ENCODE measurements around the gene IFNA8.
"Not testable (repeated sequence)": the region's sequence is repeated elsewhere in the genome, so short reads cannot be mapped to it uniquely, and the experiment has no call there.

IFNA8 gene

GRCh38 chr9:21408817-21409216 is at the start of gene IFNA8:
Gene IFNA8 (plus strand): TSS chr9:21409117. CDS start chr9:21409177, 60 bp downstream.
- no peak for DNase-seq

- DNase-seq, result no peak
Measured at GRCh38 chr9:21362287-21362686, 46.6 kb upstream of the IFNA8 start.

- not testable (repeated sequence) for DNase-seq
Measured at GRCh38 chr9:21367169-21367568, 41.7 kb upstream of the IFNA8 start.

- no peak for DNase-seq
Measured at GRCh38 chr9:21367957-21368356, 41.0 kb upstream of the IFNA8 start, which contains the start of gene IFNA13. Gene IFNA13 (minus strand): TSS chr9:21368057. CDS start chr9:21368010, 47 bp downstream.

- not testable (repeated sequence) for DNase-seq
Measured at GRCh38 chr9:21371467-21371866, 37.5 kb upstream of the IFNA8 start.

GRCh38 chr9:21381448-21382339 is 27.2 kb upstream of the IFNA8 start:
- peak; percentile 10 for DNase-seq

GRCh38 chr9:21383627-21384026 is 25.3 kb upstream of the IFNA8 start:
- peak; percentile 5 for DNase-seq

- peak; percentile 15 for DNase-seq
Measured at GRCh38 chr9:21385131-21385670, 23.7 kb upstream of the IFNA8 start, which contains the start of gene IFNA2. Gene IFNA2 (minus strand): TSS chr9:21385398. CDS start chr9:21385329, 69 bp downstream.

GRCh38 chr9:21392270-21392669 is 16.6 kb upstream of the IFNA8 start:
- no peak for DNase-seq

GRCh38 chr9:21395778-21396717 is 12.9 kb upstream of the IFNA8 start:
- peak; percentile 24 for DNase-seq

- no peak for DNase-seq
Measured at GRCh38 chr9:21398955-21399489, 9.9 kb upstream of the IFNA8 start.

GRCh38 chr9:21399956-21400355 is 9.0 kb upstream of the IFNA8 start:
- DNase-seq, result no peak

- no peak for DNase-seq
Measured at GRCh38 chr9:21402386-21403251, 6.3 kb upstream of the IFNA8 start.

GRCh38 chr9:21404146-21404545 is 4.8 kb upstream of the IFNA8 start:
- DNase-seq, result no peak

- no peak for DNase-seq
Measured at GRCh38 chr9:21412107-21412506, 3.2 kb downstream of the IFNA8 start.

- DNase-seq, result no peak
Measured at GRCh38 chr9:21413151-21413550, 4.2 kb downstream of the IFNA8 start.

GRCh38 chr9:21413624-21414023 is 4.7 kb downstream of the IFNA8 start:
- no peak for DNase-seq

GRCh38 chr9:21414220-21414940 is 5.5 kb downstream of the IFNA8 start:
- DNase-seq, result no peak

GRCh38 chr9:21415493-21416267 is 6.8 kb downstream of the IFNA8 start:
- no peak for DNase-seq

GRCh38 chr9:21428235-21428634 is 19.3 kb downstream of the IFNA8 start:
- DNase-seq, result no peak

All from GDM1 (cell line).